SW 1271 (cell line): Measurements from ENCODE around the gene FPGS.
"Not testable (repeated sequence)": the region's sequence is repeated elsewhere in the genome, so short reads cannot be mapped to it uniquely, and the experiment has no call there.

Experiments
- DNase-seq, 2 experiments: peaks; one replicate each; lab custom pipeline; 2025; lab: John Stamatoyannopoulos, UW

FPGS gene, protein sequence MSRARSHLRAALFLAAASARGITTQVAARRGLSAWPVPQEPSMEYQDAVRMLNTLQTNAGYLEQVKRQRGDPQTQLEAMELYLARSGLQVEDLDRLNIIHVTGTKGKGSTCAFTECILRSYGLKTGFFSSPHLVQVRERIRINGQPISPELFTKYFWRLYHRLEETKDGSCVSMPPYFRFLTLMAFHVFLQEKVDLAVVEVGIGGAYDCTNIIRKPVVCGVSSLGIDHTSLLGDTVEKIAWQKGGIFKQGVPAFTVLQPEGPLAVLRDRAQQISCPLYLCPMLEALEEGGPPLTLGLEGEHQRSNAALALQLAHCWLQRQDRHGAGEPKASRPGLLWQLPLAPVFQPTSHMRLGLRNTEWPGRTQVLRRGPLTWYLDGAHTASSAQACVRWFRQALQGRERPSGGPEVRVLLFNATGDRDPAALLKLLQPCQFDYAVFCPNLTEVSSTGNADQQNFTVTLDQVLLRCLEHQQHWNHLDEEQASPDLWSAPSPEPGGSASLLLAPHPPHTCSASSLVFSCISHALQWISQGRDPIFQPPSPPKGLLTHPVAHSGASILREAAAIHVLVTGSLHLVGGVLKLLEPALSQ

DNA sequence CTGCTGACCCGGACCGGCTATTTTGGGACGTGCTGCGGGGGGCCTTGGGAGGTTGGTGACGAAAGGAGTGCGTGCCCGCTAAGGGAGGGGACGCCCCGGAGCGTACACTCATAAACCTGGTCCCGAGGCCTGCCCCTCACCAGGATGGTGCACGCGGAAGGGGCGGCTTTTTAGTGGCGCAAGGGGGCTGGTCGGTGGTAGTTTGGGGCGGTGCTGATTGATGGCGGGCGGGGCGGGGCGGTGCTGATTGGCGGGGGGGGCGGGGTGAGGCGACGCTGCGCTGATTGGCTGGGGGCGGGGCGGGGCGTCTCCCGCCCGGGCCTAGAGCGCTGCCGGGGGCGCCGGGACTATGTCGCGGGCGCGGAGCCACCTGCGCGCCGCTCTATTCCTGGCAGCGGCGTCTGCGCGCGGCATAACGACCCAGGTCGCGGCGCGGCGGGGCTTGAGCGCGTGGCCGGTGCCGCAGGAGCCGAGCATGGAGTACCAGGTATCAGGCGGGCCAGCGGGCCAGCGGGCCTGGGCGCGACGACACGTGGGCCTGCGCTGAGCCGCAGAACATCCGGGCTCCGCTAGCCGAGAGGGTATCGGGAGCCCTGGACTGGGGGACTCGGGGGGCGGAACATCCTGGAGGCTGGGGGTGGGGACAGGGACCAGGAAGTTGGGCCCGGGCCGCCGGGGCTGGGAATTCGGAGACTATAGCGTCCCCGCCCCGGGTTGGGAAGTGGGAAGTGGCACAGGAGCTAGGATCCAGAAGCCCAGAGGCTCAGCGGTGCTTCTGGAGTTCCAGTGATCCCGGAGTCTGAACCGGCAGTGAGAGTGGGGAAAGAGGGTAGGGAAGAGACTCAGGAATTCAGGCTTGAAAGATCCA lies at the start of gene FPGS:
TSS of gene FPGS (plus strand) at position 307 of the 868 bp plus-strand sequence. CDS start at position 350, 43 bp downstream.
- DNase-seq, result peak; percentile 86 to 87

DNA sequence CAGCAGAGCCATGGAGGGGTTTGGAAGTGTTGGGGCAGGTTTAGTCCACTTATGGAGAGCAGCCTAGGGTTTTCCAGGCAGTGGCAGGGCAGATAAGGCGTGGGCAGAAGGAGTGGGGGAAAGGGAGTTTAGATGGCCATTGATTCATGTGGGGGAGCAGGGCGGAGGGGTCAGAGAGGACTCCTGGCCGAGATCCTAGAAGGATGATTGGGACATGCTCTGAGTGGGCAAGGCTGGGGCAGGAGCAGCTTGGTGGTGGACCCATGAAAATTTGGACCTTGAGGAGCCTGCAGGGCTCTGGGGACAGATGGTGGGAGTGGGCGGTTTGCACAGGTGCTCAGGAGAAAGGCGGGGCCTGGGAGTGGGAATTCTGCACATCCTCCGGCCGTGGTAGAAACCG lies 49.5 kb upstream of the FPGS start:
- no peak for DNase-seq

DNA sequence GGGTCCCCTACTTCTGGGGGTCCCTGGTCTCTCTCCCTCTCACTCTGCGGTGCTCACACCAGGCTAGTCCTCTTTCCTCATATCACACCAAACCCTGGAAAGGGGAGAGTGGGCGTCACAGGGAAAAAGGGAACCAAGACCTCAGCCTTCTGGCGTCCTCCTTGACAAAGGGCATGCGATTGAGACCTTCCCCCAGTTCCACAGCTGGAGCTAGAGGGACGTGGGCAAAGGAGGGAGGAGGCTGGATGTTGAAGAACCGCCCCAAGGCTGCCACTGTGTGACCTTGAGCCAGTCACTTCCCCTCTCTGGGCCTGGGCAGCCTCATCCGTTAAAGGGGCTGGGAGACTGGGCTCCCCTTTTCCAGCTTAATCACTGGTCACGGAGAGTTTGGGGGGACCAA lies 49.1 kb upstream of the FPGS start:
- DNase-seq, result no peak

DNA sequence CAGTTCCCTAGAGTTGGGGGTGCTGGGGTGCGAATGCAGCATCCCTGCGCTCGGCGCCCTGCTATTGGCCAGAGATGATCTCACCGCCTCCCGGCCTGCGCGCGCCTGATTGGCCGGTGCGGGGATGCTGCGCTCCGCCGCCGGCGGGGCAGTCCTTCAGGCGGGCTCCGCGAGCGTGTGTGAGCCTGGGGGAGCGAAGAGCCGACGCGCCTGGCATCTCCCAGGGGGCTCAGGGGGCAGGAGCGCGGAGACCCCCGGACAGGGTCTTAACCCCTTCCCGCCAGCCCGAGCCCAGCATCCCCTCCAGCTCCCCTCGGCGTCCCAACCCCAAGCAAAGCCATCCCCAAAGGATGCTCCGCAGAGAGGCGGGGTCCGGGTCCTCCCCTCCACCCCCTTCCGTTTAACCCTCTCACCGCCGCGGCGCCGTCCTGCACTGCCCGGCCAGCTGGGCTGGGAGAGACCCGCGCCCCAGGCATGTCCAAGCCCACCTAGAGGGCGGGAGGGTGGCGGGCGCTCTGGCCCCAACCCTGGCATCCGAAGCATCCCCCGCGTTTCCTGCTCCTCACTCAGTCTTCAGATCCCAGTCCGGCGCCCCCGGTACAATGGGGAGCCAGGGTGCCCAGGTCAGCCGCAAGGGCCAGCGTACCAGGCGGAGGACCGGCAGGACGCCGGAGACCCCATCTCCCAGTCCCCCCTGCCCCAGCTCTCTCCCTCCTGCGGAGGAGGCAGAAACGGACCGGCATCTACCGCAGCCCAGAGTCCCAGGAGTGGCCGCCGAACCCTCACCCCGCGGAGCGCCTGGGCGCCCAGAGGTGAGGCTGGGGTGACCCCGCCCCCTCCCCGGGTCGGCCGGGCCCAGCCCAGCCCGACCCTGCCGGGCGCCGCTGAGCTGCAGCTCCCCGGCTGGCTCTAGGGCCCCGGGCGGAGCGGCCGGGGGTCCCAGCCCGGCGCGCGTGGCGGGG lies 48.3 kb upstream of the FPGS start:
- no peak for DNase-seq

DNA sequence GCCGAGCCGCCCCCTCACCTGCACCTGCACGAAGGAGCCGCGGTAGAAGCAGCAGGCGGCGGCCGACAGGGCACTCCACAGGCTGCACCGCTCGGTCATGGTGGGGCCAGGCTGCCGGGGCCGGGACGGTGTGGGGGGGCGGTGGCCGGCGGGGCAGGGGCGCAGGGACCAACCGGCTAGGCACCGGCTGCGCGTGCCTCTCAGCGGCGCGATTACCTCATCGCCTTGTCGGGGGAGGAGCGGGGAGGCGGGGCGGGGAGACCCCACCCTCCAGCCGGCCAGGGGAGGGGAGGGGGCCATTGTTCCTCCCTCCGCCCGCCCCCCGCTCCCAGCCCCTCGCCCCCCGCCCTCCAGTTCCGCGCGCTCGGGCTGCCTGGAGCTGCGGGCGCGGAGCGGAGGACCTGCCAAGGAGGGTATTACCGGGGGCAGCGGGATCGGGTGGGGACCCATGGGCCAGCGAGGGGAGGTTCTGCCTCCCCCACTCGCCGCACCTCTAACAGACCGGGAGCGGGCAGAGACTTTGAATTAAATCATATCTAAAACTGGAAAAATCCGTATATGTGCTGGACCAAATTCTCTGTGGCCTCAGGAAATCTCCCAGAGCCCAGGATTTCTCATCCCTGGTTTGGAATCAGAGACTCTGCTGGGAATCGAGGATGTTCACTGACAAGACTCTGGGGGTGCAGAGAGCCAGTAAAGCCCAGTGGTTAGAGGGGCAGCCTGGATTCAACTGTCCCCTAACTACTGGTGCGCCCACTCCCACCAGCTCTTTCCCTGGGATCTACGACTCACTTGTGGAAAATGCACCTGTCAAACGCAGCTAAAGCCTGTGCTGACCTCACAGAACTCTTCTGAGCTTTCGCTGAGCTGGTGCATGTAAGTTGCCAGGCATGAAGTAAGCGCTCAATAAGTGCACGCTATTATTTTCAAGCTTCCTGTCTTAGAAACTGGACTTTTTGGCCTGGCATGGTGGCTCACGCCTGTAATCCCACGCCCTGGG lies 47.3 kb upstream of the FPGS start:
- DNase-seq, result no peak

DNA sequence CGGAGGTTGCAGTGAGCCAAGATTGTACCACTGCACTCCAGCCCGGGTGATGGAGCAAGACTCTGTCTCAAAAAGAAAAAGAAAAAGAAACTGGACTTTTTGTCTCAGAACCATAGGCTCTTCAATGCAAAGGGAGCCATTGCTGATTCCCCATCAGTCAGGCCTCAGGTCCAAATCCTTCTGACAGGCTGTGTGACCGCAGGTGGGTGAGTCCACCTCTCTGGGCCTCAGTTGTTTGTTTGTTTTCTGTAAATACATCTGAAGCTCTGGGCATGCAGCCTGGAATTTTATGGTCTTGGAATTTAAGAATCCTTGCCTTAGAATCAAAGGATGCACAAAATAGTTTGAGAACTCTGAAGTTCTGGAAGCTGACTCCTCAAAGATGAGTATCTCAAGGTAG lies 46.4 kb upstream of the FPGS start:
- DNase-seq, result no peak

DNA sequence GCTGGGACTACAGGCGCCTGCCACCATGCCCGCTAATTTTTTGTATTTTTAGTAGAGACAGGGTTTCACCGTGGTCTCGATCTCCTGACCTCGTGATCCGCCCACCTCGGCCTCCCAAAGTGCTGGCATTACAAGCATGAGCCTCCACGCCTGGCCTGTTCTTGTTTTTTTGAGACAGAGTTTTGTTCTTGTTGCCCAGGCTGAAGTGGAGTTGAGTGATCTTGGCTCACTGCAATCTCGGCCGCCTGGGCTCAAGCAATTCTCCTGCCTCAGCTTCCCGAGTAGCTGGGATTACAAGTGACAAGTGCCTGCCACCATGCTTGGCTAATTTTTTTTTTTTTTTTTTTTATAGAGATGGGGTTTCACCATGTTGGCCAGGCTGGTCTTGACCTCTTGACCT lies 45.9 kb upstream of the FPGS start:
- DNase-seq, result not testable (repeated sequence)

DNA sequence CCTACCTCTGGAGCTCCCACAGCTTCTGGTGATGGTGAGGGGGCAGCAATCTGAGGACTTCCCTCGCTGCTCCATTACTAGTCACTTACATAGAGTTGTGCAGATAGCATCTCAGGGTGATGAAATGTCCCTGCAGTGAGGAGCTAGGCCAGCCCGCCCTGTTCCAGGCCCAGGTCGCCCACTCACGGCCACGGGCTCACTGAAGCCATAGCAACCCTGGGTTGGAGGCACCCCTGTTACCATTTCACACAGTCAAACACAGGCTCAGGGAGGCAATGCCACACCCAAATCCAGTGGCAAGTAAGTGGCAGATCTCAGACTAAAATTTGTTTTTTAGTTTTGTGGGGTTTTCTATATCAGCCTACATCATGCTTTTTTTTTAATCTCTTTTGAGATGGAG lies 43.8 kb upstream of the FPGS start:
- no peak for DNase-seq

DNA sequence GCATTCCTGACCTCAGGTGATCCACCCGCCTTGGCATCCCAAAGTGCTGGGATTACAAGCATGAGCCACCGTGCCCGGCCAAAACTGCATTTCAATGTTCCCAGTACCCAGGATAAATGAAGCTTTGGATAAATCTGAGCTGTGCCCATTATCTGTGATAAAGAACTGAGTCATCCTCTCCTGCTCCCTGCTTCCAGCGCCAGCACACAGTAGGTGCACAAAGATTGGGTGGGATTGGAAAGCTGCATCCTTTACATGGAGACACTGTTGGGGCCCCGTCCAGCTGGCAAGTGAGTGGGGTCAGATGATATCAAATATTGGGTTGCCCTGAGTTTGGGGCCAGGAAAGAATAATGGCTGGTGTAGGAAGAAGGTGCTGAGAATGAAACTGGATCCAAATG lies 41.6 kb upstream of the FPGS start:
- no peak for DNase-seq

DNA sequence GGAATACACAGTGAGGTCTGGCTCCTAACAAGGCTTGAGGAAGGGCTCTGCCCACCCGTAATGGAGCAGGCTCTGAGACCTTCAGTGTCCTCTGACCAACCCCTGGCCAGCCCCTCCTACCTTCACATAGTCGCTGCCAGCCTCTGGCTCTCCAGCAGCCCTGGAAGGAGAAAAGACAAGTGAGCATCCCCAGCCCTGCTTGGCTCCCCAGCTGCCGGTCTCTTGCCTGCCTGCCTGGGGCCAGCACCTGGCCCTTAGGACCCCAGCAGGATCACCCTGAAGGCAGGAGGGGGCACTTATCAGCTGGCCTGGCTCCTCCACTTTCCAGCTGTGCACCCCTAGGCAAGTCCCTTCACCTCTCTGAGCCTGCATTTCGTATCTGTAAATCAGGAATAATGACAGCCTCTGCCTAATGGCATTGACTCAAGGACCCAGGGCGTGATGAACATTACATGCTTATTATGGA lies 41.2 kb upstream of the FPGS start:
- DNase-seq, result no peak

DNA sequence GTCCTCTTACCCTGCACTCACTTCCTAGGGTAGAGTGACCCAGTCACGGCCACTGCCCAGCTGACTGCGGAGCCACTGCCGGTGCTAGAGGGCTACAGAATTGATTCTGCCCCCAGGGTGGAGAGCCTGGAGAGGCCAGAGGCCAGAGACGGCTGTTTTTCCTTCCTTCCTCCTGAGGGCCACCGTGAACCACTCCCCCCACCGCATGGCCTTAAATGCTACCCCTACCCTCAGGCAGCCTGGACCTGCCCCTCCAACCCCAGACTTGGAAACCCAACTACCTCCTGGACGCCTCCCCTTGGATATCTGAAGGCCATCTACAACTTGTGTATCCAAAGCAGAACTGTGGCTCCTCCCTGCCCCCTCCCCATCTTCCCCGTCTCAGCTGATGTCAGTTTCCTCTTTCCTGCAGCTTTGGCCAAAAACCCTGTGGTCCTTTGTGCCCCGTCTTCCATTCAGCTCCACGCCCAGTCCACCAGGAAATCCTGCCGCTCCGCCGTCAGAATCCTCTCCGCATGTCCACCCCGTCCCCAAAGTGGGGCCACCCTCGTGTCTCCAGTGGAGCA lies 40.5 kb upstream of the FPGS start:
- no peak for DNase-seq

DNA sequence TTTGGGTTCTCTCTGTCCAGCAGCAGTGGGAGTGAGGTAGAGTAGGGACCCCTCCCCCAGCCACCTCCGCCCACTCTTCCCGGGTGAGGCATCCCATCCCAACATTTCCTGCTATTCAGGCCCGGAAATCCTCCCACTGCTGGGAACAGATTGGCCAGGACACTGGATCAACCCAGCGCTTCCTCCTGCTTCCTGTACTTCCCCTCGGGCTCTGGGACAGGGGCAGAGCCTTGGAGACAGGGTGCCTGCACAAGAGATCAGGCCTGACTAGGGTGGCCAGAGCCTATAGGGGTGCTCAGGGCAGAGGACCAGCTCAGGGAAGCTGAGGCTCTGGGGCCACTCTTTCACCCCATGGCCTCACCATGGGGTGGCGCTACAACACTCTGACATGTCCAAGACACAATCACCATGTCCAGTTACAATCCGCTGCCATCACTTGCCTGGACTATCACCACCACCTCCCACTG lies 38.7 kb upstream of the FPGS start:
- peak in 1 of 2 experiments; percentile 26 for DNase-seq

DNA sequence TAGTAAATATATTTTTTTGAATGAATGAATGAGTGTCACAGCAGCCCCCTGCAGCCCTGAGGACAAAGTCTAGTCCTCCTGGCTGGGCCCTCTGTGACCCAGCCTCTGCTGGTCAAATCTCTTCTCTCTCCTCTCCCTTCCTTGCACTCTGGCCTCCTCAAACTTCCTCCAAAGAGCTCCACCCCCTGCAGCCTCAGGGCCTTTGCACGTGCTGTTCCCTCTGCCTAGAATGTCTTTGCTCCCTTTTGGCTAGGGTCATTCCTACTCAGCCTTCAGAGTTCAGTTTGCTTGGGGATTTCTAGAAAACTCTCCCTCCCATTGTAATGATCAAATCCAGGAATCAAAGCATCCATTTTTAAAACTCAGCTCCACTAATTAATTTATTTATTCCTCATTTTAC lies 37.3 kb upstream of the FPGS start:
- no peak for DNase-seq

DNA sequence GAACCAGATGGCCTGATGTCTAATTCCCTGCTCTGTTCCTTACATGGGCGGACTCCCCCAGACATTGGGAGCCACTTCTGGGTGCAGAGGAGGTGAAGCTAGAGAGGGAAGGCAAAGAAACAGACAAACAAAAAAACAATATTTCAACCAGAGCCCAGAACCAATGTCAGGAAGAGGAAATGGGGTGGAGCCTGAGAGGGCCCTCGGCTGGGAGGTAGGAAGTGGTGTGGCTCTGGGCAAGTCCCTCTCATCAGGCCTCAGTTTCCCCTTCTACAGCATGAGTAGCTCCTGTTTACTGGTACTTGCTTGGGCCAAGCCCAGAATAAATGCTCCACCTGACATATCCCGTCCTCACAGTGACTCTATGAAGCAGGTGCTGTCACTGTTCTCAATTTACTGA lies 35.3 kb upstream of the FPGS start:
- DNase-seq, result no peak

DNA sequence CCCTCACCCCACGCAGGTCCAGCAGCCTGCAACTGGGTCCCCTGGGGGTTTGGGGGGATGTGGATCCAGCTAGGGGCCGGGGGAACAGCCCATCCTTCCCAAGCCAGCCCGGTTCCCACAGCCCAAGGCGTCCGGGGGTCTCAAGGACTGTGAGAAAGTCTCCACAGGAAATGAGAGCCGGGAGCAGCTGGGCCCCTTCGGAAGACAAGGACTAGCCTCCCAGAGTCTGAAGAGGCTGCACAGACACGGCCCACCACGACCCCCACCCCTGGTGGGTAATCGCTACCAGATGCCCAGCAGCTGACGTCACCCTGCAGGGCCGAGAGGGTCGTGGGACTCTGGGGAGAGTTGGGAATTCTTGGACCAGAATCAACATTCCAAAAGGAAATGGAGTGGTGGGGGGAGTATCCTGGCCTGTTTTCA lies 34.8 kb upstream of the FPGS start:
- no peak for DNase-seq

DNA sequence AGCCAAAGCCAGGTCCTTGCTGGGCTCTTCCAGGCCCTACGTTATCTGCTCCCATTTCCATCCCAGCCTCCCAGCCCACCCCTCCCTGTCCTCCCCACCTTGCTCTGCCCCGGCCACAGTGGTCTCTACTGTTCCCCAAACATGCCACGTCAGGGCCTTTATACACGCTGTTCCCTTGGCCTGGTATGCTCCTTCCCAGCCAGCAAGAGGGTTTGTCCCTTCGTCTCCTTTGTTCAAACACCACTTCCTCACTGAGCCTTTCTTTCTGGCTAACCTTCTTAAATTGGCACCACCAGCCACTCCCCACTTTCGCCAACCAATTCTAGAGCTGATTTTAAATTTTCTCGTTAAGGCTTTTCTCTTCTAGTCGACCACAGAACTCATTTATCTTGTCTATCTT lies 34.0 kb upstream of the FPGS start:
- DNase-seq, result no peak

DNA sequence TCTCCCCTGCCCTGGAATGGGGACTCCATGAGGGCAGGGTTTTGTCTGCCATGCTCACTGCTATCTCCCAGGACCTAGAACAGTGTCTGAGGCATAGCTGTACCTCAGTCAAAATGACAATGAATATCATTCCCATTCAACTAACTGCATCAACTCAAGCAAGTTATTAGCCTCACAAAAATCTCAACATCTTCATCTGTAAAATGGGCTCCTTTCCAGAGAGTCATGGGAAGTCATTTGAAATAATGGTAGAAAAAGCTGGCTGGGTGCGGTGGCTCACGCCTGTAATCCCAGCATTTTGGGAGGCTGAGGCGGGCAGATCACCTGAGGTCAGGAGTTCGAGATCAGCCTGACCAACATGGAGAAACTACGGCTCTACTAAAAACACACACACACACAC lies 33.6 kb upstream of the FPGS start:
- no peak for DNase-seq

DNA sequence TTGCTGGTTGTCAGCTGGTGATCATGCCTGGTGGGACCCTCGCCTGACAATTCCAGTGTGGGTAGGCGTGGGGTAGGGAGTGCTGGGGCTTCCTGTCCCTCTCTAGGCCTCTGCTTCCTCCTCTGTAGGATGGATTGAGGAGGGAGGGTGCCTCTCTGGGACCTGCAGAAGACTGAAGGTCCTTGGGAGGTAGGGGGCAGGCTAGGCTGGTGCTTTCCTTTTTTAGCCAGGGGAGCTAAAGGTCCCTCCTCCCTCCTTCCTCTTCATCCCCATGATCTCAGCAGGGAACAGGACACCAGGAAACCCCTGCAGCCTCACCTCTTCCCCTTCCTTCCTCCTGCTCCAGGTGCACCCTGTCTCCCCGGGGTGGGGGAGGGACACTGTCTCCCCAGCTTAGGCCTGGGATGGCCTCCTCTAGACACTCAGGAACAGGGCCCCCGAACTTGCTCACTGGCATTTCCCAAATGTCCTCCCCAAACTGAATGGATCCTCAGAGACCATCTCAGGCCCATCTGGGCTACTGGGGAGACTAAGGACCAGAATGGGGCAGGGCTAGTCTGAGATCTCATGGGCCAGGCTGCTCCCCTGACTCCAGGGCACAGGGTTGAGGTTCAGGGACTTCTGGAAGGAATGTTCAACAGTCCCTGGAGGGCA lies 32.6 kb upstream of the FPGS start:
- no peak for DNase-seq

DNA sequence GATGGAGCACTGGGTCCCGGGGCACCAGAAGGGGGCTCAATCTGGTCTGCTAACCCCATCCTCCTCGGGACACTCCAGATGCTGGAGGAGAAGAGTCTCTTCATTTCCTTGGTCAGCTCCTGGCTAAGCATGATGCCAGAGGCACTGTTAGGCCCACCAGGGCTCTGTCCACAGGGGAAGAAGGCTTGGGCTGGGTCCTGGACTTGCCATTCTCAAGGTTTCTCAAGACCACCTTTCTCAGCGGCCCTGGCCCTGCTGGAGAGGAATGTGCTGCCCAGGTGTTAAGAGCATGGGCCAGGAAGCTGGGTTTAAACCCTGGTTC lies 32.1 kb upstream of the FPGS start:
- no peak for DNase-seq
